Neutrophil (primary cell): ENCODE data around the gene FAM118A.
"Not testable (repeated sequence)": the region's sequence is repeated elsewhere in the genome, so short reads cannot be mapped to it uniquely, and the experiment has no call there.

ENCODE experiments used
- H3K27ac ChIP-seq: fragments of 200-600 bp; sonication (generic); 2 replicates; pipeline ENCODE4 v1.5.1; 2016; ENCODE audit warnings: mild to moderate bottlenecking, moderate library complexity
- H3K27me3 ChIP-seq: fragments of 200-600 bp; sonication (generic); 2 replicates; pipeline ENCODE4 v1.6.0; 2016; ENCODE audit warnings: mild to moderate bottlenecking
- H3K36me3 ChIP-seq: fragments of 200-600 bp; sonication (generic); 2 replicates; pipeline ENCODE4 v1.5.1; 2017
- H3K4me1 ChIP-seq, 2 experiments: fragments of 200-600 bp in 1 of 2; sonication (generic) in 1 of 2; 1 replicate in 1 of 2; 2 replicates in 1 of 2; pipeline versions ENCODE4 v1.5.1 to v1.6.1; 2013 to 2016; ENCODE audit warnings: low read depth in 1 of 2, low read length in 1 of 2, mild to moderate bottlenecking in 1 of 2, moderate library complexity in 1 of 2; ENCODE audit not compliant: control insufficient read depth in 1 of 2, insufficient read depth in 1 of 2
- H3K4me3 ChIP-seq, 2 experiments: fragments of 200-600 bp in 1 of 2; sonication (generic) in 1 of 2; 1 replicate in 1 of 2; 2 replicates in 1 of 2; pipeline ENCODE4 v1.5.1; 2013 to 2016; ENCODE audit warnings: low read depth in 1 of 2, low read length in 1 of 2, mild to moderate bottlenecking in 1 of 2, moderate library complexity in 1 of 2
- H3K9me3 ChIP-seq: fragments of 200-600 bp; sonication (generic); 2 replicates; pipeline ENCODE4 v1.5.1; 2016
- CTCF ChIP-seq: fragments of 200-600 bp; sonication (generic); IDR thresholded peaks from 2 replicates; pipeline ENCODE4 v1.5.1; 2016; ENCODE audit warnings: antibody characterized with exemption

Gene FAM118A

GRCh38 chr22:45353786-45354185, 44.1 kb downstream of the FAM118A start:
- Histone ChIP-seq H3K4me3 (no peak overlapping the region), H3K27me3 (no peaks in the 10 kb centered on the region), H3K9me3 (no peaks in the 10 kb centered on the region), H3K36me3 (no peaks in the 10 kb centered on the region), H3K27ac (no peak overlapping the region), H3K4me1 (no peaks in the 10 kb centered on the region)
- no peak for TF ChIP-seq CTCF

DNA sequence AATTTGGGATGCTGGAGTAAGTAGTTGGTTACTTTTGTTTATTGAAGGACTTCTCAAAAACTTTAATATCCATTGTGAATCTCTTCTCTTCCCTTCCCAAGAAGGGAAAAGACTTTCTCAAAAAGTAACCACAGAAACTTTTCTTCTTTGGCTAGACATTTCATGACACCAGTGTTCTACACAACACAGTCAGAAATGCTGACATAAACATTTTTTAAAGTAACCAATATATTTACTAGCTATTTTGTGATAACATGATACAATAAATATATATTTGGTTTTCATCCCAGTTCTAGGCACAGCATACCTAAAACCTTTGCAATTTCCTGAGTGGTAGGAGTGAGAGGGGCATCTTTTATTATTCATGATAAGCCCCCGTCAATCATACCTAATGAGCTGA, 47.8 kb downstream of the FAM118A start:
- Histone ChIP-seq H3K9me3 (no peaks in the 10 kb centered on the region), H3K36me3 (no peaks in the 10 kb centered on the region), H3K4me3 (no peak overlapping the region), H3K27me3 (peaks cover 5% of the 10 kb centered on the region), H3K27ac (no peak overlapping the region), H3K4me1 (peaks cover 0 to 4% of the 10 kb centered on the region in 2 experiments)
- TF ChIP-seq CTCF, result no peak

DNA sequence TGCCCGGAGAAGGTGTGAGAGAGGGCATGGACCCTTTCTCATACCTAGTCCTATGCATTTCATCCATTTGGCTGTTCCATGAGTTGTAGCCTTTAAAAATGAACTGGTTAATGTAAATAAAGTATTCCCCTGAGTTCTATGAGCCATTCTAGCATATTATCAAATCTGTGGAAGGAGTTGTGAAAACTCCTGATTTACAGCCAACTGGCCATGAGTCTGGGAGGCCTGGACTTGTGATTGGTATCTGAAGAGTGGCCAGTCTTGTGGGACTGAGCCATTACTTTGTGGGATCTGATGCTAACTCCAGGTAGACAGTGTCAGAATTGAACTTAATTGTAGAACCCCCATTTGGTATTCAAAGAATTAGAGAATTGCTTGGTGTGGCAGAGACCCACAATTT, 48.4 kb downstream of the FAM118A start:
- Histone ChIP-seq H3K36me3 (no peaks in the 10 kb centered on the region), H3K9me3 (no peaks in the 10 kb centered on the region), H3K4me3 (no peak overlapping the region), H3K27me3 (peaks cover 5% of the 10 kb centered on the region), H3K27ac (no peak overlapping the region), H3K4me1 (peaks cover 0 to 4% of the 10 kb centered on the region in 2 experiments)
- TF ChIP-seq CTCF, result no peak

DNA sequence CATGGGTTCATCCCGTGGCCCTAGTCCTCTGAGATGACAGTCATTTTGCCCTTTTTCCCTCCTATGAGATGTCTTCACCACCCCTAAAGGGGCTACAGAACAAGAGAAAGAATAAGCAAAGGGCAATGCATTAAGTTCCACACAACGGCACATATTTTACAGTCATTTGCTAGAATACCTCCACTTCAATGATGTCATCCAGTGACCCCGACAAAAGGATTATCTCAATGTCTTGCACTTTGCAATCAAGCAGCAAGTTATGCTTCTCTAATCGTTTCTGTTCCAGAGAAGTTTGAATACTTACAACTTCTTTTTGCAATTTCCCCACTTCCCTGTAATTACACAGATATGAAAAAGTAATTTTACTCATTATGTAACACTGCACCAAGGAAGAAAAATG, 49.9 kb downstream of the FAM118A start:
- no peaks in the 10 kb centered on the region for H3K9me3 ChIP-seq
- H3K4me1 ChIP-seq, result peaks cover 0 to 4% of the 10 kb centered on the region in 2 experiments
- H3K36me3 ChIP-seq, result no peaks in the 10 kb centered on the region
- peaks cover 5% of the 10 kb centered on the region for H3K27me3 ChIP-seq
- TF ChIP-seq CTCF, result no peak
- no peak overlapping the region for H3K27ac ChIP-seq
- H3K4me3 ChIP-seq, result no peak overlapping the region

GRCh38 chr22:45366713-45367112, 57.0 kb downstream of the FAM118A start:
- no peak overlapping the region for H3K27ac ChIP-seq
- H3K27me3 ChIP-seq, result peaks cover 5% of the 10 kb centered on the region
- TF ChIP-seq CTCF, result no peak
- H3K36me3 ChIP-seq, result no peaks in the 10 kb centered on the region
- no peaks in the 10 kb centered on the region for H3K4me1 ChIP-seq
- H3K4me3 ChIP-seq, result no peak overlapping the region
- H3K9me3 ChIP-seq, result no peaks in the 10 kb centered on the region

DNA sequence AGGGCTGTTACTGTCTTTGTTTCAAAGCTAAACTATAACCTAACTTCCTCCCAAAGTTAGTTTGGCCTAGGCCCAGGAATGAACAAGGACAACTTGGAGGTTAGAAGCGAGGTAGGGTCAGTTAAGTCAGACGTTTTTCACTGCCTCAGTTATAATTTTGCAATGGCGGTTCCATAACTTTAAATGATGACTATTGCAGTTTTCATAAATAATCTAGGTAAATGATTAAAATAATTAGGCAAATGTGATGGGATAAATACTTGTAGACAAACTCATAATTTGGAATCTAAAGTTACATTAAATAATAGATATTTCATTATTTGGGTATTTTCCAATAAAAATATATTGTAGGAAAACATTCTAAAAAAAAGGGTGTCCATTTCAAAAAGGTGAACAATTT, 63.9 kb downstream of the FAM118A start:
- not testable (repeated sequence) for H3K4me3 ChIP-seq, H3K27me3 ChIP-seq, H3K9me3 ChIP-seq, H3K36me3 ChIP-seq, H3K27ac ChIP-seq
- peaks cover 19% of the 10 kb centered on the region in 2 experiments for H3K4me1 ChIP-seq
